GM18505 (cell line): ENCODE measurements around the gene STAB1.

Experiments
- ATAC-seq: cut with Tn5 transposase; IDR thresholded peaks from one replicate; pipeline ENCODE4 v1.9.1; 2021; ENCODE audit not compliant: unreplicated experiment
- POLR2A ChIP-seq: IDR thresholded peaks from 4 replicates; pipeline ENCODE4 v1.6.1; 2011; ENCODE audit warnings: borderline replicate concordance; ENCODE audit not compliant: insufficient read depth, insufficient read length; ENCODE audit errors: extremely low read depth

STAB1 gene

GRCh38 chr3:52529376-52530333 is 34.5 kb downstream of the STAB1 start:
- ATAC-seq, result no peak
- no peak for TF ChIP-seq POLR2A

DNA sequence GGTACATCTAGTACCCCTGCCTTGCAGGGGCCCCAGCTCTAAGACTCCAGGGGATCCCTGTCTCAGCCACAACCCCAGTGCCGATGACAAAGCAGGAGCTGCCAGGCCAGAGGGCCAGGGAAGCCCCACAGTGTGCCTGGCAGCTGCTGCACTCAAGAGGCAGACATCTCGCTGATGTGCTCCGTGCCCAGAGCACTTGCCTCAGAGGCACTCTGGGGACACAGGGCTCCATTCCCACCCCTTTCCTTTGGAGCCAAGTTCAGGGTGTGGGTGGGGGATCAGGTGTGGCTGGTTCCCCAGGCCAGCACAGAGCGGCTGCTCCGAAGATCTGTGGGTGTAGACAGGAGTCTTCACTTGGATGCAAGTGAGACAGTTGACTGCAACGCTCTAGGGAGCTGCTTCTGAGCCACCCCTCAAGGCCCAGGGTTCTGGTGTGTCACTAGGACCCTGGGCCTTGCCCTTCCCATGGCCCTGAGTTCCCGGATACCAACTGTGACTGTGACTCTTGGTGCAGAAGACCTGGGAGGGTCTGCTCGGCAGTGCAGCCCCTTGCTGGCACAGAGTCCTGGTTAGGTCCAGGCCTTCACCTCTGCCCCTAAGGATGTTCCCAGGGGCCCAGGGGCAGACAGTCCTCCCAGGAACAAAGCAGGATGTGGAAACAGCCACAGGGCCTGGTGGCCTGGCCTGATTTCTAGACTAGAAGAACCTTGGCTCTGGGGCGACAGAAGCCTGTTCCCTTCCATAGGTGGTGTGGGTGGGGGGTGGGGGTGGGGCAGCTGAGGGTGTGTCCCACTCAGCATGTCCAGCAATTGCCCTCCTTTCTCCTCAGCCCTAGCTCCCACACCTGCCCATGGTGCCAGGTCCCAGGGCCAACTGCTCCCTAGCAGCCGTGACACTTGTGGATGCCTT is 36.0 kb downstream of the STAB1 start:
- TF ChIP-seq POLR2A, result no peak
- no peak for ATAC-seq

- no peak for ATAC-seq
- TF ChIP-seq POLR2A, result no peak
Observed at GRCh38 chr3:52531860-52532516, 36.9 kb downstream of the STAB1 start.

DNA sequence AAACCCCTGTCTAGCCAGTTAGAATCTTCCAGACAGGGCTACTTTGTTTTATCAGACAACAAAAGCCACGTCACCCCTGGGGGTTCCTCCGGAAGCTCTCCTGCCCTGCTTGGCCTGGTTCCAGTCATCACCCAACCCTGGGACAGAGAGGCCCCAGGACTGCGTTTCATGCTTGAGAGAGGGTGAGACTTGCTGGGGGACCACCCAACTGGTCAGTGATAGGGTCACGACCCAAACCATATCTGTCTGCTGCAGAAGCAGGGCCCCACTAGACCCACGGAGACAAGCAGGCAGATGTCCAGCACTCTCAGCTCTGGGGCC is 37.3 kb downstream of the STAB1 start:
- ATAC-seq, result no peak

GRCh38 chr3:52532838-52533622 is 37.9 kb downstream of the STAB1 start:
- no peak for TF ChIP-seq POLR2A
- no peak for ATAC-seq

More for the DNA sequence above, 37.3 kb downstream of the STAB1 start:
- no peak for TF ChIP-seq POLR2A

DNA sequence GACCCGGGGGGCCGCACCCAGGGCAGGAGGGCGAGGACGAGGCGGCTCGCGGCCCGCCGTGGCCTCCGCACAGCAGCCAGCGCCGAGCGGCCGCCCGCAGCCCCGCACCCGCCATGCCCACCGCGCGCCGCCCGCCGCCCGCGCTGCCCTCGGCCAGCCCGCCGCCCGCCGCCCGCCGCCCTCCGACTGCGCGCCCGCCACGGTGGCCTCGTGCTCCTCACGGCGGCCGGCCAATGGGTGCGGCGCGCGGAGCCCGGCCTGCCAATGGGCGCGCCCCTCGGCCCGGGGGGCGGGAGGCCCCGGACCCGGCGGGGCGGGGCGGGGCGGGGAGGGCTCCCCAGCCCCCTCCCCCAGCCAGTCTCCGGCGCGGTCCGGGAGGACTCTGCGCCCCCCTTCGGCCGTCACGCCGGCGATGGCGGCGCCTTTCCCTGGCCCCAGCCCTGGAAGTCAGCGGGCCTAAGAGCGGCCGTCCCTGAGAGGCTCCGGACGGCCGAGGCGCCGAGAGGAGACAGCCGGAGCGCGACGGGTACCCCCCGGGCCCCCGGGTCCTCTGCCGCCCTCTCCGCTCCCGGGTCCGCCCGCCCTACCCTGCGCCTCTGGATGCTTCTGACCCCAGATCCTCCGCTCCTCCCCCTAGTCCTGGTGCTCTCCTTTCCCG is 38.6 kb downstream of the STAB1 start, which contains the start of gene NT5DC2:
Gene NT5DC2 (minus strand): TSS at position 235 of the 658 bp plus-strand sequence. CDS start 120 bp downstream, at position 115.
- TF ChIP-seq POLR2A, result peak; percentile 45
- ATAC-seq, result no peak

GRCh38 chr3:52534281-52535183 is 39.4 kb downstream of the STAB1 start:
- ATAC-seq, result no peak
- no peak for TF ChIP-seq POLR2A

DNA sequence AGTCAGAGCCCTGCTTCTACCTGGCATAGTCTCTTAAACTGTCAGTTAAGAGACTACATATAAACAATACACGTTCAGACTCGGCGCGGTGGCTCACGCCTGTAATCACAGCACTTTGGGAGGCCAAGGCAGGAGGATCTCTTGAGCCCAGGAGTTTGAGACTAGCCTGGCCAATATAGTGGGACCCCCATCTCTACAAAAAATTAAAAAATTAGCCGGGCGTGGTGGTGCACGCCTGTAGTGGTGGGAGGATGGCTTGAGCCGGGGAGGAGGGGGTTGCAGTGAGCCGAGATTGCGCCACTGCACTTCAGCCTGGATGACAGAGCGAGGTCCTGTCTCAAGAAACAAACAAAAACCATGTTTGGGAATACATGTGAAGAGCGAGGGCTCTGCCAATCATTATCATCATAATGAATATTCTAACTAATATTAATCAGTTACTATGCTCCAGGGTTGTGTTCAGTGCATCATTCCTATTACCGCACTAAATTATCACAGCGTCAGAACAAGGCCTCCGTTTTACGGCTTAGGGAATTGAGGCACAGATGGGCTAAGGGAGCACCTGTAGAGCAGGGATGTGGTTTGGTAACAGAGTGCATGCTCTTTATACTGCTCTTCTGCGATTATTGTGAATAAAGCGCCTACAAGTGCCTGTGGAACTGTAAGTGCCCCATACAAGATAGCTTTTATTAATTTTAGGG is 40.4 kb downstream of the STAB1 start:
- no peak for ATAC-seq
- no peak for TF ChIP-seq POLR2A

DNA sequence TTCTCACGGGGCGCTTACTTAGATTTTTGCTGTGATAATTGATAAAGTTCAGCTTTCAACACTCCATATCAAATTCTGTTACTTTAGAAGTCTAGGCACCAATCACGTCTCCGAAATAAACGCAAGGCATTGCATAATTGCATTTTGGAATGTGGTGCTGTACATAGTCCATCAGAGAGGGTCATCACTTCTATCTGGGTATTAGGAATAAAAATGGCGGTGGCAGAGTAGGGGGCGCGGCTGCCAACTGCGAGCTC is 40.9 kb downstream of the STAB1 start:
- no peak for TF ChIP-seq POLR2A
- no peak for ATAC-seq

- peak; percentile 98 for TF ChIP-seq POLR2A
- ATAC-seq, result peak; percentile 73
Observed at GRCh38 chr3:52536369-52537164, 41.4 kb downstream of the STAB1 start, which contains the start of gene UQCC5. Gene UQCC5 (plus strand): TSS chr3:52536605. CDS start chr3:52536756, 151 bp downstream.
